MCF 10A (cell line): ENCODE measurements around the gene TCP11. TPM values are rescaled to one million over a fixed set of nuclear protein-coding genes. Genes with fewer than 3 reads are reported as not detected.

Source experiments
- BruUV-seq: library from RNA; stranded (reverse); fragments of 400-500 nt; replicated peaks from 2 replicates; lab custom pipeline; 2021; lab: Mats Ljungman, UMichigan
- CTCF ChIA-PET: fragments of 300-600 bp; sonication (Branson Sonifier 250); formaldehyde crosslinking; extraction: SDS; loops from one replicate; lab custom pipeline; 2021; ENCODE audit warnings: antibody characterized with exemption, inconsistent platforms; lab: Yijun Ruan, JAX
- POLR2A ChIA-PET: fragments of 300-600, 350-650 bp; sonication (Branson Sonifier 250); formaldehyde crosslinking; extraction: SDS; loops from one replicate; lab custom pipeline; 2020; ENCODE audit warnings: antibody characterized with exemption, inconsistent platforms; lab: Yijun Ruan, JAX
- DNase-seq: peaks from one replicate; pipeline ENCODE4 v3.0.0-alpha.2; 2018; ENCODE audit not compliant: unreplicated experiment
- H3K27ac Mint-ChIP-seq: one replicate; pipeline ENCODE4 v1.8.0; 2022; ENCODE audit warnings: mild to moderate bottlenecking, low read depth, mixed read lengths; ENCODE audit not compliant: unreplicated experiment
- H3K27me3 Mint-ChIP-seq: one replicate; pipeline ENCODE4 v1.8.0; 2022; ENCODE audit warnings: mixed read lengths; ENCODE audit not compliant: insufficient read depth, unreplicated experiment
- H3K36me3 Mint-ChIP-seq: one replicate; pipeline ENCODE4 v1.8.0; 2022; ENCODE audit warnings: mild to moderate bottlenecking, moderate library complexity, mixed read lengths; ENCODE audit not compliant: insufficient read depth, unreplicated experiment
- H3K4me1 Mint-ChIP-seq: one replicate; pipeline ENCODE4 v1.8.0; 2022; ENCODE audit warnings: mixed read lengths; ENCODE audit not compliant: insufficient read depth, unreplicated experiment
- H3K4me3 Mint-ChIP-seq: one replicate; pipeline ENCODE4 v1.8.0; 2022; ENCODE audit warnings: mild to moderate bottlenecking, moderate library complexity, mixed read lengths; ENCODE audit not compliant: unreplicated experiment
- H3K9me3 Mint-ChIP-seq: one replicate; pipeline ENCODE4 v1.8.0; 2022; ENCODE audit warnings: mixed read lengths; ENCODE audit not compliant: unreplicated experiment
- CTCF ChIP-seq: fragments of 200-600 bp; IDR thresholded peaks from one replicate; pipeline ENCODE4 v1.8.0; 2022; ENCODE audit warnings: antibody characterized with exemption, mild to moderate bottlenecking; ENCODE audit not compliant: unreplicated experiment
- intact Hi-C: fragments of 100-400 bp; cut with micrococcal nuclease; formaldehyde crosslinking; loops from 2 replicates; pipeline ENCODE4 v1.14.1; 2022
- total RNA-seq: library from RNA; stranded (reverse); gene quantifications from 2 replicates; pipeline ENCODE4 v1.2.3, GENCODE V29; 2022

TCP11 gene
- total RNA-seq, 1 experiment from 2014 or later: not detected

DNA sequence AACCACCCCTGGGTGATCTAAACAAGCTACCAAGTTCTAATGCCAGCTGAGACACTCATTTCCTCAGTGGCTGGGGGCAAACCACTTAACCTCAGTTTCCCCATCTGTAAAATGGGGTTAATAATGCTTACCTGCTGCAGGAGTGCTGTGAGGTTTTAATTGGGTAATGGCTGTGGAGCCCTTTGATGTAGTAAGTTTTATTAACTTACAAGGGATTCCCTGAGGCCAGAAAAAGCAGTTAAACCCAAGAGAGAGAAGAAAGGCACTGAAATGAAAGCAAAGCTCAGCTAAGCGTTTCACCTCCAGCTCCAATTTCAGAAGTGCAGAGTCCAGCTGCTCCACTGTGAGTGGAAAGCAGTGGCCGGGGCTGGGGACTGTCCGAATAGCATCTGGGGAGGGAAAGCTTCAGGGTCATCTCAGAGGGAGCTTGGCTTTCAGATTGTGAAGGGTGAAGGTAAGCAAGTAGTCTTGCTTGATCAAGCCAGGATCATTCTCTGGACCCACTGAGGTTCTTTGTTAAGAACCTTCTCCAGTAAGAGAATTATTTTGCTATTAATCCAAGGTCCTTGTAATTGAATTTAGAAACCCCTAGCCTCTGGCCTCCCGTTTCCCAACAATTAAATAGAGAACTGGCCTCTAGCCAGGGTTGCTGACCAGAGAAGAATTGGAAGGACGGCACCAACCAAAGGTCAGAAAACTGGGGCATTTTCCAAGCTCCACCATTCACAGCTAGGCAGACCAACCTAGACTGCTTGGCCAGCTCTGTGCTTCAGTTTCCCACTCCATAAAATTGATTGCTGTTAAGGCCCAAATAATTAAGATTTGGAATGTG lies 20.9 kb upstream of the TCP11 start:
- no peaks in the 10 kb centered on the region for H3K36me3 Mint-ChIP-seq
- no TSS peak for BruUV-seq
- TF ChIP-seq CTCF: no peak
- H3K27ac Mint-ChIP-seq: no peak overlapping the region
- no peak overlapping the region for H3K4me3 Mint-ChIP-seq
- H3K9me3 Mint-ChIP-seq: no peaks in the 10 kb centered on the region
- intact Hi-C loops: no loop called here
- DNase-seq: no peak
- POLR2A ChIA-PET: interaction anchor here (0.6 to 1.7 kb wide), 5 partner anchors 11 to 81 kb away, joined by 3 to 4 read pairs (median 3); no protein-coding TSS in a partner anchor
- peaks cover 8% of the 10 kb centered on the region for H3K4me1 Mint-ChIP-seq
- H3K27me3 Mint-ChIP-seq: no peaks in the 10 kb centered on the region
- CTCF ChIA-PET: interaction anchor here (1.0 to 2.1 kb wide), 3 partner anchors 11 to 22 kb away, joined by 3 to 9 read pairs (median 7); no protein-coding TSS in a partner anchor

DNA sequence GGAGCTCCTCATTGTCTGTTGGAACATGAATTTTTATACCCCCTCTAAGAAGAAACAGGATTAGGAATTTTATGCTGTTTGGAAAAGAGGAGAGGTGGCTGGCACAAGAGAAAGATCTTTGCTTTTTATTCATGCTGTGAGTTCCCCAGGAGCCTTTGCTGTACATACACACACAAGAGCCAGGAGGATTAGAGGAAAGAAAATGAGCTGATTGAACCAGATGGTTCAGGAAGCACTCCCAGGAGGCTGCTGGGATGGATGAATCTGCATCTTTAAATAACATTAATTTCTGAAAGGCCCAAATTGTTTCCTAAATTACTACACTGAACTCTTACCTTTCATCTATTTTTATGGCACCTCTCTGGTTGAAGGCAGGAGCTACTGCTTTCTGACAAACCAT lies 20.1 kb upstream of the TCP11 start:
- no peaks in the 10 kb centered on the region for H3K9me3 Mint-ChIP-seq
- BruUV-seq: no TSS peak
- TF ChIP-seq CTCF: no peak
- intact Hi-C loops: no loop called here
- ChIA-PET POLR2A (interaction anchor here (0.6 to 1.7 kb wide), 4 partner anchors 10 to 82 kb away, joined by 3 to 4 read pairs (median 3); no protein-coding TSS in a partner anchor), CTCF (interaction anchor here (0.7 to 2.1 kb wide), 5 partner anchors 10 to 123 kb away, joined by 3 to 9 read pairs (median 4); no protein-coding TSS in a partner anchor)
- no peak for DNase-seq
- peaks cover 8% of the 10 kb centered on the region for H3K4me1 Mint-ChIP-seq
- no peaks in the 10 kb centered on the region for H3K27me3 Mint-ChIP-seq
- no peaks in the 10 kb centered on the region for H3K36me3 Mint-ChIP-seq
- H3K27ac Mint-ChIP-seq: no peak overlapping the region
- H3K4me3 Mint-ChIP-seq: no peak overlapping the region

- POLR2A ChIA-PET: interaction anchor here (1.6 to 1.7 kb wide), 2 partner anchors 21 to 47 kb away, joined by 3 to 4 read pairs; no protein-coding TSS in a partner anchor
- Mint-ChIP-seq H3K36me3 (no peaks in the 10 kb centered on the region), H3K9me3 (no peaks in the 10 kb centered on the region), H3K4me1 (peaks cover 4% of the 10 kb centered on the region), H3K27ac (no peak overlapping the region), H3K4me3 (no peak overlapping the region), H3K27me3 (no peaks in the 10 kb centered on the region)
- TF ChIP-seq CTCF: no peak
- CTCF ChIA-PET: interaction anchor here (1.1 to 2.1 kb wide), 3 partner anchors 14 to 43 kb away, joined by 4 to 9 read pairs (median 6); no protein-coding TSS in a partner anchor
- intact Hi-C loops: no loop called here
- BruUV-seq: no TSS peak
- DNase-seq: no peak
Measured at GRCh38 chr6:35160642-35161041, 19.5 kb upstream of the TCP11 start.

- no peak for TF ChIP-seq CTCF
- DNase-seq: no peak
- intact Hi-C loops: no loop called here
- Mint-ChIP-seq H3K9me3 (no peaks in the 10 kb centered on the region), H3K4me3 (no peak overlapping the region), H3K27ac (no peak overlapping the region), H3K36me3 (no peaks in the 10 kb centered on the region), H3K4me1 (no peaks in the 10 kb centered on the region), H3K27me3 (no peaks in the 10 kb centered on the region)
- CTCF ChIA-PET: interaction anchor here (1.8 to 3.9 kb wide), 2 partner anchors 12 to 47 kb away, joined by 6 to 15 read pairs; no protein-coding TSS in a partner anchor
- POLR2A ChIA-PET: interaction anchor here (0.6 kb wide), 1 partner anchor 101 kb away, joined by 3 read pairs; the partner anchor contains the start of gene ZNF76
- no TSS peak for BruUV-seq
Measured at GRCh38 chr6:35158520-35158919, 17.4 kb upstream of the TCP11 start.
